ENCODE results near the gene LRRK1. TPM values are rescaled to one million over a fixed set of nuclear protein-coding genes. Genes with fewer than 3 reads are reported as not detected.

LRRK1 gene
- total RNA-seq, 4 donors from 2014 or later, result 2.6 to 36.6 (median 13.1) TPM

DNA sequence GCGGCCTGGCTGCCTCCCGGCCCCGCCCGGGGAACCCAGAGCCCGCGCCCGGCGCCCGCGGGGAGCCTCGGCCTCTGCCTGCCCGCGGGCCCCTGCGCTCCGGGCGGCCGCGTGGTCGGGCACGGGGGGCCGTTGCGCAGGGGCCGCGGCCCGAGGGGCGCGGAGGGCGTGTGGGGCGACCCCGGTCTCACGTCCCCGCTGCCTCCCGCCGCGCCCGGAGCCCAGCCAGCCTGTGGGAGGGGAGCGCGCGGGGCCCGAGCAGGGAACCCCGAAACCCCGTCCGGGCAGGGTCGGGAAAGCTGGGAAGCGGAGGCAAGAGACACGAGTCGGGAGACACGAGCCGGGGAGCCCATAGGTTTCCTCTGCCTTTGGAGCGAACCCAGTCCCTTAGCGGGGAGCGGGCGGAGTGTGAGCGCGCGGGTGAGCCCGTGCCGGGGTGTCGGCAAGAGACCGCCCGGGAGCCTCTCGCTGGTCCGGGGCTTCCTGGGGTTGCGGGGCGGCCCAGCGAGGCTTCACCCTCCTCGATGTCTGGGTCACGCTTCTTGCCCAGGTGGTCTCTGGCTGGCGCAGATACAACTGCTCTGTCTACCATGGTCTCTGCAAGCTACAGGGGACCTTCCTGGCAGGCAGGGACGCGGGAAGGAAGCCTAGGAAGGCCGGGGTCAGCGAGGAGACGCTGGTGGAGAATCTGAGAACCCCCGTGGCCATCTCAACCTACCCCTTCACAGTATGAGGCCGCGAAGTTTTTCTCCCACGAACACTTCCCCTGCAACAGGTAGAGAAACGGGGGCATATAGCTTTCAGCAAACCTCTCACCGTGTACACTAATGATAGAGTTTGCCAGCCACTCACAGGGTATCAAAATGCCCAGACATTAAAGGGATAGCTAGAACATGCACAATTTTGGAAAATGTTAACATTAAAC, 586 bp downstream of the LRRK1 start:
- Histone ChIP-seq H3K4me3 (peak overlapping the region; percentile 71 to 82), H3K27ac (peak overlapping the region; percentile 78), H3K27me3 (no peaks in the 10 kb centered on the region), H3K36me3 (no peaks in the 10 kb centered on the region), H3K4me1 (peaks cover 0 to 5% of the 10 kb centered on the region in 2 donors), H3K9me3 (no peaks in the 10 kb centered on the region)
- peak in 1 of 2 donors; percentile 34 for DNase-seq
- intact Hi-C loops (cut with DNase I; ENCODE audit: low total_unique reads), result loop anchor here (5.0 kb wide), 1 partner anchor 88 kb away; no protein-coding TSS in a partner anchor
- TF ChIP-seq POLR2A (IDR thresholded peaks at IDR 0.05), result no peak
- TF ChIP-seq, protein P1, sequence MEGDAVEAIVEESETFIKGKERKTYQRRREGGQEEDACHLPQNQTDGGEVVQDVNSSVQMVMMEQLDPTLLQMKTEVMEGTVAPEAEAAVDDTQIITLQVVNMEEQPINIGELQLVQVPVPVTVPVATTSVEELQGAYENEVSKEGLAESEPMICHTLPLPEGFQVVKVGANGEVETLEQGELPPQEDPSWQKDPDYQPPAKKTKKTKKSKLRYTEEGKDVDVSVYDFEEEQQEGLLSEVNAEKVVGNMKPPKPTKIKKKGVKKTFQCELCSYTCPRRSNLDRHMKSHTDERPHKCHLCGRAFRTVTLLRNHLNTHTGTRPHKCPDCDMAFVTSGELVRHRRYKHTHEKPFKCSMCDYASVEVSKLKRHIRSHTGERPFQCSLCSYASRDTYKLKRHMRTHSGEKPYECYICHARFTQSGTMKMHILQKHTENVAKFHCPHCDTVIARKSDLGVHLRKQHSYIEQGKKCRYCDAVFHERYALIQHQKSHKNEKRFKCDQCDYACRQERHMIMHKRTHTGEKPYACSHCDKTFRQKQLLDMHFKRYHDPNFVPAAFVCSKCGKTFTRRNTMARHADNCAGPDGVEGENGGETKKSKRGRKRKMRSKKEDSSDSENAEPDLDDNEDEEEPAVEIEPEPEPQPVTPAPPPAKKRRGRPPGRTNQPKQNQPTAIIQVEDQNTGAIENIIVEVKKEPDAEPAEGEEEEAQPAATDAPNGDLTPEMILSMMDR (IDR thresholded peaks at IDR 0.05), result peak in 1 of 4 experiments; percentile 20

DNA sequence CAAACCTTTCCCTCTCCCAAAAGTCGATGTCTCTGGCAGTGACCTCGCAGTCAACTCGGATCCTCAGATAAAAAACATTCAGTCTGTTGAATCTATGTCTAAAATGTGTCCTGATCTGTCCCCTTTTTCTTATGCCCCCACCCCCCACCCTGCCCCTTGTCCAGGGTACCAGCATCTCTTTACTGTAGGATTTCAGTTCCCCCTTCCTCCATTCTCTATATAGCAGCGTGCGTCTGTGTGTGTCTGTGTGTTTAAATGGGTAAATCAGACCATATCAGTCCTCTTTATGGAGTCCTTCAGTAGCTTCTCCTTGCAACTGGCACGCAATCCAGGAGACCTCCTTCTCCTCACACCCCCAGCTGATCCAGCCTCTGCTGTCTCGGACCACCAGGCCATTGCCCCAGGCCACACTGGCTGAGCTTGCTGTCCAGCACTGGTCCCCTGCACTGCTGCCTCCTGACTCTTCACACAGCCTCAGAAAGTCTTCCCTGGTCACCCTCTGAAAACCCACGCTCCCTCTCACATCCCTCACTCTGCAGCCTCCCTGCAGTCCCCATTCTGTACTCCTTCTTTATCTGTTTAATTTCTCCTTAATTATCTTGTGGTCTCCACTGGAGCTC, 1.5 kb downstream of the LRRK1 start:
- Histone ChIP-seq H3K4me1 (peaks cover 0 to 5% of the 10 kb centered on the region in 2 donors), H3K27ac (no peak overlapping the region), H3K4me3 (peak overlapping the region in 1 of 2 donors; percentile 82), H3K36me3 (no peaks in the 10 kb centered on the region), H3K9me3 (no peaks in the 10 kb centered on the region), H3K27me3 (no peaks in the 10 kb centered on the region)
- intact Hi-C loops (cut with DNase I; ENCODE audit: low total_unique reads), result no loop called here
- no peak for TF ChIP-seq POLR2A (IDR thresholded peaks at IDR 0.05)
- TF ChIP-seq, protein P1 (IDR thresholded peaks at IDR 0.05), result no peak
- no peak for DNase-seq

DNA sequence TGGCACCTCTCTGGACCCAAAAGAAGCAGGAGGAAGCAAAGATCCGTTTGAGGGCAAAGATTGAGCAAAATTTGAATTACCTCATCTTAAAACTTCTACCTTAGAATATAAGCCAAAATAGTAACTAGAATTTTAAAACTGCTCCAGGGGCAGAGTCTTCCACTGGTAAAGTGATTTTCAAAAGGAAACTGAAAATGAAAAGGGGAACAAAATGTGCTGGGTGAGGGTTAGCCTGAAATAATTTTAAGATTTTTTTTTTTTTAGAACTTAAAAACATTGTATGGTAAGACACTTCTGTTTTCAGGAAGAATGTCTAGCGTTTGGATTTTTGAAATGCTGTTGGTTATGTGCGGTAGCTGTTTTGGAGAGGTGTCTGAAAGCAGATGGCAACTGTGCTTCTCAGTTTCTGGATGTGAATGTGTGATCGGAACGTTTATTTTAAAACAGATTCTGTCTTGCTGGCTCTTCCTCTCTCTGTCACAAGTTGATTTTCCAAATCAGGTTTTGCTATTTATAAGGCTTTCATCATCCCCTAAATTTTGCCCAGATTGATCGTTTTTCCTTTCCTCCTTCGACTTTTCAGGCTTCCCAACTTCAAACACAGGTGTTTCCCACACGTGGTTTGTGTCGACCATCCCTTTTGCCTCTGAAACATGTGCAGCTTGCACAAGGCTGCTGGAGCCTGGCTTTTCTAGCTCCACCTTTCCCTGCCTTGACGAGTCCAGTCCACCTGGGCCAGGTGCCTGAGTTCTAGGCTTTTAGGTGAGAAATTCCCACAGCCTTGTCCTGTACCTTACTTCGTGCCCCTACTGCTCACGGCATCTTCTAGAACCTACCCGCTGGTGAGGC, 3.3 kb downstream of the LRRK1 start:
- Histone ChIP-seq H3K4me3 (no peak overlapping the region), H3K27me3 (no peaks in the 10 kb centered on the region), H3K27ac (no peak overlapping the region), H3K4me1 (peaks cover 0 to 5% of the 10 kb centered on the region in 2 donors), H3K36me3 (no peaks in the 10 kb centered on the region), H3K9me3 (no peaks in the 10 kb centered on the region)
- DNase-seq, result no peak
- TF ChIP-seq POLR2A (IDR thresholded peaks at IDR 0.05), result no peak
- TF ChIP-seq, protein P1 (IDR thresholded peaks at IDR 0.05), result no peak
- intact Hi-C loops (cut with DNase I; ENCODE audit: low total_unique reads), result no loop called here

DNA sequence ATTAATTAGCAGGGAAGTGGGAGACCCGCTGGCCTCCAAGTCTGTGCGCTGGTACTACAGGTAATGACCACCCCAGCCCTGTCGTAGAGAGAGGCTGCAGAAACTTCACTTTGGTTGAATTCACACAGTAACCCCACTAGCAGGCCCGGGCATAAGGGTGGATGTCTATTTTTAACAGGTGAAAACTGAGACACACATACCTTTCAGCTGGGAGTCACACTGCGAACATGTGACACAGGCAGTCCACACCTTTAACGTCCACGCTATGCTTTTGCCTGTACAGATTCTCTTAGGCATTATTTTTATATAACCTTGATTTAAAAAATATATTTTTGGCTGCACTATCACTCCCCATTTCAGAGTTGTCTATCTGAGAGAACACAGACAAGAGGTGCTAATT, 3.9 kb downstream of the LRRK1 start:
- no peak overlapping the region for H3K27ac ChIP-seq
- no peaks in the 10 kb centered on the region for H3K9me3 ChIP-seq
- H3K36me3 ChIP-seq, result no peaks in the 10 kb centered on the region
- TF ChIP-seq, protein P1 (IDR thresholded peaks at IDR 0.05), result no peak
- no peak for TF ChIP-seq POLR2A (IDR thresholded peaks at IDR 0.05)
- DNase-seq, result no peak
- no peaks in the 10 kb centered on the region for H3K4me1 ChIP-seq
- intact Hi-C loops (cut with DNase I; ENCODE audit: low total_unique reads), result no loop called here
- no peak overlapping the region for H3K4me3 ChIP-seq
- H3K27me3 ChIP-seq, result no peaks in the 10 kb centered on the region

Data from uterus (tissue), 4 donors.